K562 (cell line): ENCODE measurements around the gene POGLUT2.

Source experiments
- CHD1 ChIP-seq: fragments of 200-600 bp; sonication (generic); IDR thresholded peaks from one replicate; pipeline ENCODE4 v1.6.1; 2012; ENCODE audit warnings: mild to moderate bottlenecking, moderate library complexity, low read length, inconsistent platforms
- CREB3L1 ChIP-seq: fragments of 450-650 bp; IDR thresholded peaks from 2 replicates; pipeline ENCODE4 v1.6.1; 2014; ENCODE audit warnings: low read depth, mild to moderate bottlenecking, moderate library complexity, borderline replicate concordance
- CTCF ChIP-seq, 3 experiments: IDR thresholded peaks in 2 of 3; conservative IDR thresholded peaks in 1 of 3; 2 replicates each; pipeline ENCODE4 v1.5.1; 2011 to 2012; ENCODE audit warnings: low read length in 3 of 3, mild to moderate bottlenecking in 3 of 3, control low read depth in 2 of 3, improper control_type of control experiment in 1 of 3, inconsistent platforms in 1 of 3, low read depth in 1 of 3, mixed read lengths in 1 of 3, moderate library complexity in 1 of 3; ENCODE audit not compliant: insufficient read depth in 2 of 3
- ELF1 ChIP-seq: fragments of 200-800 bp; sonication (Bioruptor generic); IDR thresholded peaks from 2 replicates; pipeline ENCODE4 v1.6.1; 2016; ENCODE audit warnings: missing genetic modification characterization, missing compliant biosample characterization
- PRPF4 ChIP-seq: fragments of 200-400 bp; formaldehyde crosslinking; IDR thresholded peaks from one replicate; pipeline ENCODE4 v1.6.1; 2017; ENCODE audit warnings: low read length, low read depth, mild to moderate bottlenecking; ENCODE audit not compliant: insufficient read depth, poor library complexity, severe bottlenecking
- SETDB1 ChIP-seq: IDR thresholded peaks from one replicate; pipeline ENCODE4 v1.6.1; 2012; ENCODE audit warnings: low read length, control low read depth, inconsistent platforms
- TEAD4 ChIP-seq, 2 experiments: sonication (generic) in 1 of 2; formaldehyde crosslinking in 1 of 2; IDR thresholded peaks; 2 replicates each; pipeline versions ENCODE4 v1.6.1 to v1.8.0; 2012 to 2022; ENCODE audit warnings: borderline replicate concordance in 1 of 2, inconsistent platforms in 1 of 2, low read length in 1 of 2, mild to moderate bottlenecking in 1 of 2, missing genetic modification reagents in 1 of 2
- ZNF311 ChIP-seq: fragments of 250-450 bp; sonication (Bioruptor Pico); IDR thresholded peaks from 2 replicates; pipeline ENCODE4 v1.4.0; 2020; ENCODE audit warnings: mild to moderate bottlenecking, moderate library complexity
- ZNF561 ChIP-seq: fragments of 450-650 bp; formaldehyde crosslinking; conservative IDR thresholded peaks from 2 replicates; pipeline ENCODE4 v1.4.0; 2020; ENCODE audit warnings: mild to moderate bottlenecking, moderate library complexity
- ZNF717 ChIP-seq: fragments of 250-450 bp; sonication (Bioruptor Pico); IDR thresholded peaks from 2 replicates; pipeline ENCODE4 v1.5.0; 2021
- ZNF785 ChIP-seq: fragments of 250-450 bp; sonication (Bioruptor Pico); IDR thresholded peaks from 2 replicates; pipeline ENCODE4 v1.4.0; 2020; ENCODE audit warnings: mild to moderate bottlenecking
- ZSCAN29 ChIP-seq: fragments of 450-650 bp; IDR thresholded peaks from 2 replicates; pipeline ENCODE4 v1.6.1; 2017

- TF ChIP-seq ZNF311: no peak
- TF ChIP-seq CREB3L1: no peak
- TF ChIP-seq ELF1 (tag): no peak
- TF ChIP-seq ZSCAN29: no peak
- TF ChIP-seq ZNF717 (CRISPR knock-in tag): no peak
- no peak for TF ChIP-seq ZNF561 (CRISPR knock-in tag)
- no peak for TF ChIP-seq CTCF (IDR thresholded peaks at IDR 0.05 in 2 of 3, conservative IDR thresholded peaks at IDR 0.05 in 1 of 3; ENCODE audit: insufficient read depth in 2 of 3, low read depth in 1 of 3, low read length in 3 of 3)
- TF ChIP-seq ZNF785: no peak
- TF ChIP-seq PRPF4: no peak
- no peak for TF ChIP-seq SETDB1
- TF ChIP-seq TEAD4 (IDR thresholded peaks at IDR 0.05; ENCODE audit: low read length): no peak
- TF ChIP-seq TEAD4 (CRISPR knock-in tag; IDR thresholded peaks at IDR 0.05; ENCODE audit: borderline replicate concordance): no peak
- TF ChIP-seq CHD1: no peak
These were observed 14.3 kb downstream of the POGLUT2 start for GRCh38 chr13:102784483-102784882.
